Caco-2 (cell line): ENCODE data around the gene PHKG2. TPM values are rescaled to one million over a fixed set of nuclear protein-coding genes. Genes with fewer than 3 reads are reported as not detected.
A peak's percentile ranks its signal among the peaks of the same experiment; 100 is the strongest.

ENCODE experiments used
- BruUV-seq: library from RNA; stranded (reverse); fragments of 400-500 nt; replicated peaks from 2 replicates; lab custom pipeline; 2021; lab: Mats Ljungman, UMichigan
- CTCF ChIA-PET: fragments of 300-600 bp; sonication (Branson Sonifier 250); formaldehyde crosslinking; loops from one replicate; lab custom pipeline; 2022; ENCODE audit warnings: antibody characterized with exemption; lab: Charles Lee
- POLR2A ChIA-PET: fragments of 300-600 bp; sonication (Branson Sonifier 250); formaldehyde crosslinking; loops from one replicate; lab custom pipeline; 2022; ENCODE audit warnings: antibody characterized with exemption; lab: Charles Lee
- DNase-seq, 2 experiments: peaks; one replicate each; pipeline versions ENCODE4 v3.0.0 to v3.0.0-alpha.2; 2020 to 2022
- H3K27me3 ChIP-seq: replicated peaks from 2 replicates; pipeline ENCODE4 v1.6.0; 2011; ENCODE audit warnings: low read length; ENCODE audit not compliant: control insufficient read depth, insufficient read depth
- H3K36me3 ChIP-seq: 2 replicates; pipeline ENCODE4 v1.5.1; 2011; ENCODE audit warnings: low read length; ENCODE audit not compliant: control insufficient read depth, insufficient read depth
- H3K4me1 ChIP-seq: fragments of 250-450 bp; sonication (Bioruptor Pico); 2 replicates; pipeline ENCODE4 v1.5.1; 2020; ENCODE audit warnings: mild to moderate bottlenecking
- H3K4me3 ChIP-seq: 2 replicates; pipeline ENCODE4 v1.5.1; 2011; ENCODE audit warnings: low read depth, mild to moderate bottlenecking, control low read depth, low read length
- H3K9me3 ChIP-seq: fragments of 250-450 bp; sonication (Bioruptor Pico); 2 replicates; pipeline ENCODE4 v1.5.1; 2020; ENCODE audit warnings: mild to moderate bottlenecking, moderate library complexity
- H3K27ac Mint-ChIP-seq: one replicate; pipeline ENCODE4 v1.8.0; 2022; ENCODE audit warnings: mixed read lengths; ENCODE audit not compliant: unreplicated experiment
- H3K27me3 Mint-ChIP-seq: one replicate; pipeline ENCODE4 v1.8.0; 2022; ENCODE audit warnings: mixed read lengths; ENCODE audit not compliant: insufficient read depth, unreplicated experiment
- H3K36me3 Mint-ChIP-seq: one replicate; pipeline ENCODE4 v1.8.0; 2022; ENCODE audit warnings: mild to moderate bottlenecking, mixed read lengths; ENCODE audit not compliant: insufficient read depth, unreplicated experiment
- H3K4me1 Mint-ChIP-seq: one replicate; pipeline ENCODE4 v1.8.0; 2022; ENCODE audit warnings: low read depth, mixed read lengths; ENCODE audit not compliant: unreplicated experiment
- H3K4me3 Mint-ChIP-seq: one replicate; pipeline ENCODE4 v1.8.0; 2022; ENCODE audit warnings: mild to moderate bottlenecking, moderate library complexity, mixed read lengths; ENCODE audit not compliant: unreplicated experiment
- H3K9me3 Mint-ChIP-seq: one replicate; pipeline ENCODE4 v1.8.0; 2022; ENCODE audit warnings: mixed read lengths; ENCODE audit not compliant: unreplicated experiment
- CTCF ChIP-seq, 2 experiments: fragments of 200-600 bp in 1 of 2; IDR thresholded peaks; 1 replicate in 1 of 2; 2 replicates in 1 of 2; pipeline versions ENCODE4 v1.5.1 to v1.8.0; 2011 to 2022; ENCODE audit warnings: antibody characterized with exemption in 1 of 2, control low read depth in 1 of 2, inconsistent platforms in 1 of 2, low read depth in 1 of 2, low read length in 1 of 2, mild to moderate bottlenecking in 1 of 2, moderate library complexity in 1 of 2; ENCODE audit not compliant: insufficient read depth in 1 of 2, severe bottlenecking in 1 of 2, unreplicated experiment in 1 of 2
- intact Hi-C: fragments of 100-400 bp; cut with micrococcal nuclease; formaldehyde crosslinking; loops from one replicate; pipeline ENCODE4 v1.10.0; 2022; ENCODE audit not compliant: unreplicated experiment
- total RNA-seq: library from RNA; stranded (reverse); gene quantifications from 2 replicates; pipeline ENCODE4 v1.2.3, GENCODE V29; 2022

The PHKG2 gene
- total RNA-seq, 1 experiment from 2014 or later: 48.6 TPM

GRCh38 chr16:30711712-30712111 is 36.5 kb upstream of the PHKG2 start:
- Mint-ChIP-seq H3K27ac (no peak overlapping the region), H3K4me1 (peaks cover 11% of the 10 kb centered on the region), H3K4me3 (no peak overlapping the region), H3K27me3 (no peaks in the 10 kb centered on the region), H3K9me3 (no peaks in the 10 kb centered on the region), H3K36me3 (peaks cover 97% of the 10 kb centered on the region)
- no peaks in the 10 kb centered on the region for H3K9me3 ChIP-seq
- intact Hi-C loops: no loop called here
- H3K4me3 ChIP-seq: no peak overlapping the region
- DNase-seq: no peak
- POLR2A ChIA-PET: no interaction called here
- BruUV-seq: TSS peak; percentile 30
- H3K4me1 ChIP-seq: no peaks in the 10 kb centered on the region
- TF ChIP-seq CTCF (IDR thresholded peaks at IDR 0.05; ENCODE audit: insufficient read depth in 1 of 2, low read depth in 1 of 2, low read length in 1 of 2, severe bottlenecking in 1 of 2, unreplicated experiment in 1 of 2): no peak
- no peaks in the 10 kb centered on the region; the same call in 1 of the 2 replicates for H3K36me3 ChIP-seq
- no peaks in the 10 kb centered on the region for H3K27me3 ChIP-seq
- CTCF ChIA-PET: no interaction called here

- H3K9me3 ChIP-seq: no peaks in the 10 kb centered on the region
- H3K36me3 ChIP-seq: peaks cover 2% of the 10 kb centered on the region; the same call in 1 of the 2 replicates
- POLR2A ChIA-PET: no interaction called here
- CTCF ChIA-PET: no interaction called here
- Mint-ChIP-seq H3K27ac (no peak overlapping the region), H3K4me3 (no peak overlapping the region), H3K4me1 (peaks cover 11% of the 10 kb centered on the region), H3K36me3 (peaks cover 96% of the 10 kb centered on the region), H3K27me3 (no peaks in the 10 kb centered on the region), H3K9me3 (no peaks in the 10 kb centered on the region)
- DNase-seq: no peak
- H3K4me1 ChIP-seq: no peaks in the 10 kb centered on the region
- intact Hi-C loops: no loop called here
- H3K27me3 ChIP-seq: no peaks in the 10 kb centered on the region
- no peak overlapping the region for H3K4me3 ChIP-seq
- TF ChIP-seq CTCF (IDR thresholded peaks at IDR 0.05; ENCODE audit: insufficient read depth in 1 of 2, low read depth in 1 of 2, low read length in 1 of 2, severe bottlenecking in 1 of 2, unreplicated experiment in 1 of 2): no peak
- no TSS peak for BruUV-seq
Measured at GRCh38 chr16:30715750-30716445, 32.3 kb upstream of the PHKG2 start.

- no peak for TF ChIP-seq CTCF (IDR thresholded peaks at IDR 0.05; ENCODE audit: insufficient read depth in 1 of 2, low read depth in 1 of 2, low read length in 1 of 2, severe bottlenecking in 1 of 2, unreplicated experiment in 1 of 2)
- H3K27me3 Mint-ChIP-seq: no peaks in the 10 kb centered on the region
- peaks cover 17% of the 10 kb centered on the region for H3K4me1 Mint-ChIP-seq
- Histone ChIP-seq H3K4me3 (no peak overlapping the region), H3K9me3 (no peaks in the 10 kb centered on the region), H3K27me3 (no peaks in the 10 kb centered on the region), H3K36me3 (peaks cover 11% of the 10 kb centered on the region), H3K4me1 (no peaks in the 10 kb centered on the region)
- peaks cover 97% of the 10 kb centered on the region for H3K36me3 Mint-ChIP-seq
- BruUV-seq: no TSS peak
- POLR2A ChIA-PET: no interaction called here
- CTCF ChIA-PET: no interaction called here
- no peak for DNase-seq
- no peak overlapping the region for H3K27ac Mint-ChIP-seq
- H3K9me3 Mint-ChIP-seq: no peaks in the 10 kb centered on the region
- intact Hi-C loops: no loop called here
- H3K4me3 Mint-ChIP-seq: no peak overlapping the region
Measured at GRCh38 chr16:30720086-30720485, 28.1 kb upstream of the PHKG2 start.
